T-helper 1 cell treated with Interleukin-12 subunit alpha and Interleukin-12 subunit beta and Interleukin-4 antibody, amounts not matched to agents 30 ng/mL and 1 ng/mL, for 36 hours (primary cell): Measurements from ENCODE around the gene SLC41A2. TPM values are rescaled to one million over a fixed set of nuclear protein-coding genes. Genes with fewer than 3 reads are reported as not detected.
"Not testable (repeated sequence)": the region's sequence is repeated elsewhere in the genome, so short reads cannot be mapped to it uniquely, and the experiment has no call there.

Experiments used
- intact Hi-C: fragments of 100-400 bp; cut with micrococcal nuclease; formaldehyde crosslinking; loops from one replicate; pipeline ENCODE4 v1.15.1; 2024
- total RNA-seq: library from RNA; stranded (reverse); gene quantifications from 2 replicates; pipeline ENCODE4 v1.2.3, GENCODE V29; 2022

Gene SLC41A2, protein sequence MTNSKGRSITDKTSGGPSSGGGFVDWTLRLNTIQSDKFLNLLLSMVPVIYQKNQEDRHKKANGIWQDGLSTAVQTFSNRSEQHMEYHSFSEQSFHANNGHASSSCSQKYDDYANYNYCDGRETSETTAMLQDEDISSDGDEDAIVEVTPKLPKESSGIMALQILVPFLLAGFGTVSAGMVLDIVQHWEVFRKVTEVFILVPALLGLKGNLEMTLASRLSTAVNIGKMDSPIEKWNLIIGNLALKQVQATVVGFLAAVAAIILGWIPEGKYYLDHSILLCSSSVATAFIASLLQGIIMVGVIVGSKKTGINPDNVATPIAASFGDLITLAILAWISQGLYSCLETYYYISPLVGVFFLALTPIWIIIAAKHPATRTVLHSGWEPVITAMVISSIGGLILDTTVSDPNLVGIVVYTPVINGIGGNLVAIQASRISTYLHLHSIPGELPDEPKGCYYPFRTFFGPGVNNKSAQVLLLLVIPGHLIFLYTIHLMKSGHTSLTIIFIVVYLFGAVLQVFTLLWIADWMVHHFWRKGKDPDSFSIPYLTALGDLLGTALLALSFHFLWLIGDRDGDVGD
- 20.0 and 22.3 TPM in 2 replicates for total RNA-seq

DNA sequence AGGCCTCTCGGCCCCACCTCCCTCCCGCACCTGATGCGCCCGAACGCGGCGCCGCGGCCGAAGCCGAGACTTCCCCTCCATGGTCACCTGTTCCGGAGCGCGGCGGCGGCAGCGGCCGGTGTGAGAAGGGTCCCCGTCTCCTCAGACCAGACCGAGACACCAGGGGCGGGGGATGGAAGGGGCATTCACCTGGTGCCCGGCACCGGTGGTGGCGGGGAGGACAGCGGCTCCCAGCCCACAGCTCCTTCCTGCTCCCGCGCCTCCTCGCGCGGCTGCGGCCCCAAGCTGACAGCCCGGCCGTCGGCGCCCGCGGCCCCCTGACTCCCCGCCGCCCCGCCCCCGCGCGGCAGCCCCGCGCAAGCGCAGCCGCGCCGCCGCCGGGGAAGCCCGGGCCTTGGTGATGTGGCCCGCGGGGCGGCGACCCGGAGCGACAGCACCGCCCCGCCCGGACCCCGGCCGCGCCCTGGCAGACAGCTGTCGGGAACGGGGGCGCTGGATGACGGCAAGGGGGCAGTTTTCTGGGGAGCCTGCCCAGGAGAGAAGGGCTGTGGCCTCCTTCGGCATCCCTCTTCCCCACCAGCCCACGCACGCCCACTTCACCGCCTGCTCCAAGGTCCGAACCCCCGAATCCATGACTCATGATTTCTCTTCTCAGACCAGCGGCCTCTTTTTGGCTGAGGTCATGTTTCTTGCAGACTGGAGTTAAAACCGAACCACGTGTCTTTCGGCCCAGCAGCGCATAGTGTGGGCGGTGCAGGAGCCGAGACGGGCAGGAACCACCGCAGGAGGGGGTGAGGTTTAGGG, at the start of gene SLC41A2:
TSS of gene SLC41A2 (minus strand) at position 290 of the 804 bp plus-strand sequence. CDS start 29,763 bp downstream, outside the sequence.
- intact Hi-C loops, result loop anchor here (1.0 to 5.0 kb wide), 15 partner anchors 28 to 1116 kb away; partner anchors contain the start of genes C12orf75, CHST11, NOPCHAP1 and NT5DC3

DNA sequence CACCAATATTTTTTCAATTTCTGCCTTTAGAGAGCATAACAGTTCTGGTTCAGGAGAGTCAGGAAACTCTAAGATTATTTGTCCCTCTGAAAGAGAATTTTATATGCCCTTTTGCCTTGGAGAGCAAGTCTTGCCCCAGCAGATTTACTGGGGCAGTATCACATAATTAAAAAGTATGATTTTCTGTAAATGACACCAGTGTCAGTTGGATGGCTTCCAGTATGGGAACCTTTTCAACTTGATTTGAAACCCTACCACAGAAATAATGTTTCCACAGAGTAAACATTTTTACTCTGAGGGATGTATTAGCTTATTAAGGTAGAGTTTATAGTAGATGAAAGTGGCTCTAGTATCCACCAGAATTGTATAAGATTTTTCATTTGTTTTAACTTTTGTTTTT, 43.4 kb upstream of the SLC41A2 start:
- intact Hi-C loops, result no loop called here

DNA sequence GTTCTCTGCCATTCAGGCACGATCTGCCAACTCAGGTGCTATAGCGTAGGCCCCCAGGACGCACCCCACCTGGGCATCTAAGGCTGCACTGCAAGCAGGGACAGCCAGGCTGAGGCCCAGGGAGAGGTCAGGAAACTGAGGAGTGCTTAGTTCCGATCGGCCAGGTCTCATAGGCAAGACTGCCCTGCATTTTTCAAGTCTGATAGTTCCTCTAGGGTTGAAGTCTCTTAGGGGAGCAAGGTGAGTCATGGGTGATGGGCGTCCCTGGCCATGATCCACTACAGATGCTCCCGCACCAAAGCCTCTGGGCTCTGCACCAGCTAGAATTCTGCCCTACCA, 41.2 kb upstream of the SLC41A2 start:
- intact Hi-C loops, result no loop called here

DNA sequence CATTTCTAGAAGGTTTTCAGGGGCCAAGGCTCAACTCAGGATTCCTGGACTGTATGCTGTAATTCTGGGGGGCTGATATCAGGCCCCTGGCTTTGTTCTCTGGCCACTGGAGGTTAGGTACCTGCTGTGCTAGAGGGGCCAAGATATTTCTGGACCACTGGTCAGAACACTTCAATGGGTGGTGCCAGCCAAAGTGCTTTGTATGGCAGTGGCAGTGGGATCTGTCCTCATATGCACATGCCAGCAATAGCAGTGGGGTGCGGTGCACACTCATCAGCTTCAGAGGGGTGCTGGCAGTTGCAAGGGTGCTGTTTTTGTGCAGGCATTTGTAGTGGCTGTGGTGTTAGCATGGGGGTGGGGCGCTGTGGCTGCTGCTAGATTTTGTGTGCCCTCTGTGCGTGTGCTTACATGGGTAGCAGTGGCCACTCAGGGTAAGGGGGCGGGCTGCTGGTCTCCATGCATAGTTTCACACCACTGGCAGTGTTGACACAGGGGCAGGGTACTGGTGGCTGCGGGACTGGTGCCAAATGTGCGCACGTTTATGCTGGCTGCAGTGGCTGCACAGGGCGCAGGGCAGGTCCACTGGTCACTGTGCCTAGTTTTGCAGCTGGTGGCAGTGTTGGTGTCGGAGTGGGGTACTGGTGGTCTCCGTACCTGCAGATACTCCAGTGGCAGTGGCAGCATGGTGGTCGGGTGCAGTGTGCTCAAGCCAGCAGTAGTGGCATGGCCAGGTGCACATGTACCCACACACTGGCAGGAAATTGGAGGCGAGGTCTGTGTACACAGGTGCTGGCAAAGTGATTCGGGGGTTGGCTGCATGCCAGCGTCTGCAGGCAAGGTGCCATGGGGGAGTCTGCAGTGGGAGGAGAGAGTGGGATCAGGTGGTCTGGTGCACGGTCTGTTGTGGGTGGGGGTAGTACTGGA, 40.6 kb upstream of the SLC41A2 start:
- intact Hi-C loops, result no loop called here

DNA sequence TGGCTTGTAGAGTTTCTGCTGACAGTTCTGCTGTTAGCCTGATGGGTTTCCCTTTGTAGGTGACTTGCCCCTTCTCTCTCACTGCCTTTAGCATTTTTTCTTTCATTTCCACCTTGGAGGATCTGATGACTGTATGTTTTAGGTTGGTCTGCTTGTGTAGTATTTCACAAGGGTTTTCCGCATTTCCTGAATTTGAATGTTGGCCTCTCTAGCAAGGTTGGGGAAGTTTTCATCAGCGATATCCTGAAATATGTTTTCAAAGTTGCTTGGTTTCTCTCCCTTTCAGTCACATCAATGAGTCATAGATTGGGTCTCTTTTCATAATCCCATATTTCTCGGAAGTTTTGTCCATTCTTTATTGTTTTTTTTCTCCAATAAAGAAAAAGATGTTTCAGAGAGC, 39.5 kb upstream of the SLC41A2 start:
- intact Hi-C loops, result no loop called here

DNA sequence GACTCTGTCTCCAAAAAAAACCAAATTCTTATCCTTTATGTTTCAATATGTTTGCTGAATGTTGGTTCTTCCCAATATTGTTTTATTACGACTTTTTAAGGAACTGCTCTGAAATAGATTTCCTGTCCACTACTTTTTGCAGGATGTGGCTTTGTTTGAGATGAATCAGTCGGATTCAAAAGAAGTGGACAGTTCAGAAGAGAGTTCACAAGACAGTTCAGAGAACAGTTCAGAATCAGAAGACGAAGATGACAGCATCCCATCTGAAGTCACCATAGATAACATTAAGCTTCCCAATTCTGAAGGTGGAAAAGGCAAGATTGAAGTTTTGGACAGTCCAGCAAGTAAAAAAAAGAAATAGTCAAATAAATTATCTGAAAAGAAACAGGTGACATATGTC, 36.2 kb upstream of the SLC41A2 start:
- intact Hi-C loops, result no loop called here

DNA sequence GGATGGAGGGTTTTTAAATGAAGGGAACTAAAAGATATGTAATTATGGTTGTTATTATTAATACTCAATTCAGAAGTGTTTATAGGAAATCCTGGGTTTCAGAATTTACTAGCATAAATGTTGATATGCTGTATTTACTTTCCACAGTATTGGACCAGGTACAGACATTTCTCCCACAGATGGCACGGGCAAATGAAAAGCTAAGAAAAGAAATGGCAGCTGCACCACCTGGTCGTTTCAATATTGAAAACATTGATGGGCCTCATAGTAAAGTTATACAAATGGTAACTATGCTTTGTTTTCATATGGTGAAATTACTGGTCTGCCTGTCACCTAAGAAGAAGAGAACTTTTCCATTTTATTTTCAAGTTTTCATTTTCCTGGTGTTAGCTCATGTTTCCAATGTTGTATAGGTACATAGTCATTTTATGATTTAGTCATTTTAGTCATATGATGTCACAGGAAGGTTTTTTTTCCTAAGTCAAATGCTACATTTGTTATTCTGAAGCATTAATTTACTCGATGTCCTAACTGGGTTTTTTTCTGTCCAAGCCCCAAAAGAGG, 33.6 kb upstream of the SLC41A2 start:
- intact Hi-C loops, result no loop called here

DNA sequence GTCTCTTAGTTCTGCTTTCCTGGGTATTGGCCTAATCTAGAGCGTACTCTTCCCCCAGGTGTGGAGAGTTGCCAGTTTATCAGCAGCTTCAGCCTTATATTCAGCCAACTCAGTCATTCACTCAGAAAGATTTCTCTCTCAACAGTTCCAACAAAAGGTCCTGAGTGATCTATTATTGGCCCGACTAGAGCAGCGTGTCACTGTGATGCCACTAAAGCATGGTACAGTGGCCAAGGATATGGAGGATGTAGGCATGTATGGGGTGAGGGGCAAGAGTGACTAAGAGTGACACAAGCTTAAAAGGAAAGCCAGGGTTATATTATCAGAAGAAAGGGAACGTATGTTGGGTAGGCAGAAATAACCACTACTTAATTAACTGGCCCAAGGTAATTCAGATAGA, 32.9 kb upstream of the SLC41A2 start:
- intact Hi-C loops, result no loop called here

DNA sequence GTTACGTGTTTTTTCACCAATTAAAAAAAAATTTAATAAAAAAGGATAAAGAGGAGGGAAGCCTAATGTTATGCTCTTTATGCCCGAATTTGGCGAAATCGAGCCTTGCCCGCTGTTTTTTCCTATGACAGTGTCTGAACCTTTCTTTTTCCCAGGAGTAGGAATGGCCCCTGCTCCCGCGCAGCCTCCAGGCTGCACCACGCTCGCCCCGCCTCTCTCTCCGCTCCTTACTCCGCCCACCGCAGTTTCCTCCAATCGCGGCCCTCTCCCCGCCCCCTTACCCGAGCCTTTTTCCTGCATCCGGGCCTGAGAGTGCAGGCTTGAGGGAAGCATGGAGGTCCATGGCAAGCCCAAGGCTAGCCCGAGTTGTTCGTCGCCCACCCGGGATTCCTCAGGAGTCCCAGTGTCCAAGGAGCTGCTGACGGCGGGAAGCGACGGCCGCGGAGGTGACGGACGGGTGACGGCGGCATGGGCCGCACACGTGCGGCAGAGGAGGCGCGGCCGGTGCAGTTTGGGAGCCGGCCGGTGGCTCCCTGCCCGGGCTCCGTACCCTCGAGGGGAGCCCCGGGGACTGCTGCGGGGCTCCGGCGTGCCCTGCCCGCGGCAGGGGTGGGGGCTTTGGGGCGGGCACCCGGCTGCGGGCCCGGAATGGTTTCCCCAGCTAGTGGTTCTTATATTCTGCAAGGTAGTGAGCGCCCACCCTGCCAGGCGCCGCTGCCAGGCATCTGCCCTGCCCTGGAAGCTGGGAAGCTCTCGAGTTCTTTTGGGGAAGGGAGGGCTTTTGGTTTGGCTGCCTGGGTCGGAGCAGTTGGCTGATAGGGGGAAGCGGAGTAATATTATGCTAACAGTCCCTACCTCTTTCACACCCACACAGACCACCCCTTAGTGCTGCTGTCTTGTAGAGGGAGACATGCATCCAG, 28.2 kb upstream of the SLC41A2 start, which contains the start of gene NOPCHAP1:
TSS of gene NOPCHAP1 (plus strand) at position 295 of the 920 bp plus-strand sequence. CDS start at position 332, 37 bp downstream.
- intact Hi-C loops, result loop anchor here (1.0 to 5.0 kb wide), 11 partner anchors 28 to 771 kb away; partner anchors contain the start of genes ALDH1L2, EID3, SLC41A2 and TXNRD1

DNA sequence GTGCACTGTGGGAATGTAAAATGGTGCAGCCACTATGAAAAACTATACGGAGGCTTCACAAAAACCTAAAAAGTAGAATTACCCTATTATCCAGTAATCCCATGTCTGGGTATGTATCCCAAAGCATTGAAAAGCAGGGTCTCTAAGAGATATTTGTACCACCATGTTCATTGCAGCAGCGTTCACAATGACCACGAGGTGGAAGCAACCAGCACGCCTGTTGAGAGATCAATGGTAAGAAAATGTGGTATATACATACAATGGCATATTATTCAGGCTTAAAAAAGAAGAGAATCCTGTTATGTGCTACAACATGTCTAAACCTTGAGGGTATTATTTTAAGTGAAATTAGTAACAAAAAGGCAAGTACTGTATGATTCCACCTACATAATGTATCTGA, 27.1 kb upstream of the SLC41A2 start:
- intact Hi-C loops, result loop anchor here (5.0 kb wide), 3 partner anchors 52 to 683 kb away; partner anchors contain the start of gene EID3

DNA sequence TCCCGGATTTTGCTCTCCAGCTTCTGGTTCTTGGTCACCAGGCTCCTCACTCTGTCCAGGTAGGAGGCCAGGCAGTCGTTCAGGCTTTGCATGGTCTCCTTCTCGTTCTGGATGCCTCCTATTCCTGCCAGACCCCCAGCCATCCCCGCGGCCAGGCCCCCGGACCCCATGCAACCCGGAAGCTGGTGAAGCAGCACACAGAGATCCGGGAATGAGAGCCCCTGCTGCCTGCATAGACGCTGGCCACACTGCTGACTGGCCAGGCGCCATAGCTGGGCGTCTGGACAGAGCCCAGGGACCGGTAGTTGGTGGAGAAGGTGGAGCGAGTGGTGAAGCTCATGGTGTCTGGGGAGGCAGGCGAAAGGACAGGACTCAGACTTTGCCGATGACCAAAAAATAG, 19.6 kb upstream of the SLC41A2 start:
- intact Hi-C loops, result not testable (repeated sequence)

DNA sequence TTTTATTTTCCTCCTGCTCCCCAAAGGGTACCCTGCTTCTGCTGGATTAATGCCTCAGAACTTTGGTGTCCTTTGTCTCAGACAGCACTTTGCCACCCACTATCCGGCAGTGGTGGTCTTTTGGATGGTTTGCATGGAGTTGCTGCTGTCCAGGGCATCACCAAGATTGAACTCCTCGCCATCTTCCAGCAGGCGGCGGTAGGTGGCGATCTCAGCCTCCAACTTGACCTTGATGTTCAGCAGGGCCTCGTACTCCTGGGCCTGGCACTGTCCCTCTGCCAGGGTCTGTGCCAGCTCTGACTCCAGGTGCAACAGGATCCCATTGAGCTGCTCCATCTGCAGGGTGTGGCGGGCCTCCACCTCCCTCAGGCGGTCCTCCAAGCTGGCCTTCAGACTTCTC, 18.6 kb upstream of the SLC41A2 start:
- intact Hi-C loops, result no loop called here

DNA sequence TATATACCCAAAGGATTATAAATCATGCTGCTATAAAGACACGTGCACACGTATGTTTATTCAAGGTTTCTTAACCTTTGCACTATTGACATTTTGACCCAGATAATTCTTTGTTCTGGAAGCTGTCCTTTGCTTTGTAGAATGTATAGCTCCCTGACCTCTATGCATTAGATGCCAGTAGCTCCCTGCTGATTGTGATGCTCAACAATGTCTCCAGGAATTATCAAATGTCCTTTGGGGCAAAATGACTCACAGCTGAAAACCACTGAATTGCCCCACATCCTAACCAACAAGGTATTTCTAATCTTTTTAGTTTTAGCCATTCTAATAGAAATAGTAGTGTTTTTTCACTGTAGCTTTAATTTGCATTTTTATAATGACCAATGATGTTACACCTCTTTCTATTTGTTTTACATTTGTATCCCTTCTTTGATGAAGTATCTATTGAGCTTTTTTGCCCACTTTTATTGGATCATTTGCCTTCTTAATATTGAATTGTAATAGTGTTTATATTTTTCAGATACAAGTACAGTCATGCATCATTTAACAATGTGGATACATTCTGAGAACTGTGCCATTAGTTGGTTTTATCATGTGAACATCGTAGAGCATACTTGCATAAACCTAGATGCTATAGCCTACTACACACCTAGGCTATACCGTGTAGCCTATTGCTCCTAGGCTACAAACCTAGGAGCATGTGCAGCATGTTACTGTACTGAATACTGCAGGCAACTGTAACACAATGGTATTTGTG, 17.7 kb upstream of the SLC41A2 start:
- intact Hi-C loops, result no loop called here

DNA sequence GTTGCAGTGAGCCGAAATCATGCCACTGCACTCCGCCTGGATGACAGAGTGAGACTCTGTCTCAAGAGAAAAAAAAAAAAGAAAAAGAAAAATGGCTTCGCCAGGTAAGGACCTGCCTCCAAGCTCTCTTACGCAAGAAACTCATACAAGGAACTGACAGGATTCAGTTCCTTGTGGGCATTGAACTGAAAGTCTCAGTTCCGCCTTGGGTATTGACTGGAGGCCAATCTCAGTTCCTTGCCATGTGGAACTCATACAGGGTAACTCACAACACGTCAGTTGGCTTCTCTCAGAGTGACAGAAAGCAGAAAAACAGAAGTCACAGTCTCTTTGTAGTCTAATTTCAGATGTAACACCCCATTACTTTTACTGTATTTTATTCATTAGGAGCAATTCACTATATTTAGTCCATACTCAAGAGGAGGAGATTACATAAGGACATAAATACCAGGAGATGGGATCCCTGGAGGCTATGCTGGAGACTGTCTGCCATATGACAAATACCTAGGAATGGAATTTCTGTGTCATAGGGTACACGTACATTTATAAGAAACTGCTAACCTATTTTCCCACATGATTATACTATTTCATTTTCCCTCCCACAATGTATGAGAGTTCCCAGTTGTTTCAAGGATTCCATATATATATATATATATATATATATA, 16.7 kb upstream of the SLC41A2 start:
- intact Hi-C loops, result no loop called here

DNA sequence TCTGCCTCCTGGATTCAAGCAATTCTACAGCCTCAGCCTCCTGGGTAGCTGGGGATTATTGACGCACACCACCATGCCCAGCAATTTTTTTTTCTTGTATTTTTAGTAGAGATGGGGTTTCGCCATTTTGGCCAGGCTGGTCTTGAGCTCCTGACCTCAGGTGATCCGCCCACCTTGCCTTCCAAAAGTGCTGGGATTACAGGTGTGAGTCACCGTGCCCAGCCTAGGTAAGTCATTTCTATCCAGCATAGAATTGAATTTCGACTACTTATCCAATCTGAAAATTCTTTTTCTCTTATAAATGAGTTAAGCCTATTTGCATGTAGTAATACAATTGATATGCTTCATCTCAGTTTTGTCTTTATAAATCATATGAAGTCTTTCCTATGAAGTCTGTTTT, 15.2 kb upstream of the SLC41A2 start:
- intact Hi-C loops, result no loop called here

DNA sequence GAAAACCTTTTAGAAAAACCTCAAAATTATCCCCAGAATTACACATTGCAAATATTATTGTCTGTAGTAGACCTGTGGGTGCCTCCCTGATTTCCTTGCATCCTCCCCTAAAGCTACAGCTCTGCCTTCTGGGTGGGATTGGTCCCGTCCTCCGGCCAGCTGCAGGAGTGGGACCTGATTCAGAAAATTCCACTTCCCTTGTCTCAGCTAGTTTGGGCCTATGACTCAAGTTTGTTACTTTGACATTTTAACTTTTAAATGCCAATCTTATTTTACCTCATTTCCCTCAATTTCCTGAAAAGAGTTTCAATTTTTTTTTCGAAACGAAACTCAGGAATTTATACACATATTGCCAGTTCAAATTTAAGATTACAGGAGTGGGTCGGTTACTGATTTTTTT, 13.2 kb upstream of the SLC41A2 start:
- intact Hi-C loops, result no loop called here

DNA sequence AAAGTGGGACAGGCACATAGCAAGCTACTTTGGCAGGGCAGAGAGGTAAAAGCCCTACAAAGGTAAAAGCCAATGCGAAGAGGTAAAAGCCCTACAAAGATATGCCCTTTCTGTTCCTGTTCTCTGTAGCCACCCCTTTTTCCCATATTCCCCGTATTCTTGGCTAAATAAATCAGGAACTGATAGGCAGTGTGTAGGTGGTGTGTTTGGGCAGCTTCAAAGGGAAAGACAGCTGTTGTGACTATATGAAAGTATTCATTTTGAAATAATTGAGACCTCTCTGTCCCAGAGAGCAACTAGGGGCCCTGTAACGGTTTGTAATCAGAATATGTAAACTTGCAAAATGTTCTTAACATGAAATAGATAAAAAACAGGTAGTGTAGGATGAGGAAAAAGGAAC, 11.3 kb upstream of the SLC41A2 start:
- intact Hi-C loops, result no loop called here

DNA sequence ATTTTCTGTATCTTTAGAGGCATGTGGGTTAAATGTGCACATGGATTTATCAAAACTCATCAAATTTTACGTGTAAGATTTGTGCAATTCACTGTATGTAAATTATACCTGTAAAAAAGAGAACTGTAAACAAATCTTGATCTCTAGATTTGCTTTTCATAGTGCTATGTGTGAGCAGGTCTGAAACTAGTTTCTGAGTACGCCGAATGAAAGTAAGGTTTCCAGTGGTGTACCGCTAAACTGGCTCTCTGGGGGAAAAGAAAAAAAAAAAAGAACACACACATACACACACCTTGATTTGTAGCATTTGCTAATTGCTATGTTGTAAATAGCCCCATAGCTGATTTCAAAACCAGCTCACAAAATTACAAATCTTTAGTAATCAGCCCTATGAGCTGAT, 8.6 kb upstream of the SLC41A2 start:
- intact Hi-C loops, result no loop called here
